GM23338 (cell line): Measurements from ENCODE around the gene EXOC3L4.

Source experiments
- EZH2 ChIP-seq: fragments of 200-600 bp; sonication (generic); IDR thresholded peaks from one replicate; pipeline ENCODE4 v1.8.0; 2017; ENCODE audit warnings: antibody characterized with exemption, mild to moderate bottlenecking, low read depth; ENCODE audit not compliant: unreplicated experiment
- JUNB ChIP-seq: IDR thresholded peaks from one replicate; pipeline ENCODE4 v1.6.1; 2016; ENCODE audit warnings: antibody characterized with exemption; ENCODE audit not compliant: unreplicated experiment
- TF ChIP-seq, protein P1 (sequence below), 2 experiments: fragments of 200-600 bp in 1 of 2; sonication (generic) in 1 of 2; conservative IDR thresholded peaks; 2 replicates each; pipeline versions ENCODE4 v1.5.1 to v1.6.1; 2016 to 2017; ENCODE audit warnings: antibody characterized with exemption in 2 of 2, low read depth in 2 of 2, mild to moderate bottlenecking in 2 of 2, moderate library complexity in 1 of 2

DNA sequence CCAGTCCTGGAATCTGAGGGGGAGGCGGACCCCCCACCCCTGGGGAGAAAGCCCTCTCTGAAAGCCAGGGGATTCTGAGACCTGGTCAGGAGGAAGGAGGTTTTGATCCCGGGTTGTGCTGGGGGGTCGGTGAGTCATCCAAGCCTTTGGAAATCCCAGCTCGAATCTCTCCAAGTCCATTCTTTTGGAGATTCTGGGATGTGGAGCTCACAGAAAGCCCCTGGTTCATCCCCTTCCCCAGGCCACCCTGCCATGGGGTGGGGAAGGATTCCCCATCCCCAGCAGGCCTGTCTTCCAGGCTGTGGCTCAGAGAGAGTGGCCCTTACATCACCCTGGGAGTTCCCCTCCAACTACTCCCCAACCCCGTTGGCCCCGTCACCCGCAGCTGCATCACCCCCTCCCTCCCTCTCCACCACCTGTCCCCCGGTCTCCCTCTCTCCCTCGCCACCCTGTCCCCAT is 14.3 kb downstream of the EXOC3L4 start:
- TF ChIP-seq JUNB, result no peak
- TF ChIP-seq, protein P1, sequence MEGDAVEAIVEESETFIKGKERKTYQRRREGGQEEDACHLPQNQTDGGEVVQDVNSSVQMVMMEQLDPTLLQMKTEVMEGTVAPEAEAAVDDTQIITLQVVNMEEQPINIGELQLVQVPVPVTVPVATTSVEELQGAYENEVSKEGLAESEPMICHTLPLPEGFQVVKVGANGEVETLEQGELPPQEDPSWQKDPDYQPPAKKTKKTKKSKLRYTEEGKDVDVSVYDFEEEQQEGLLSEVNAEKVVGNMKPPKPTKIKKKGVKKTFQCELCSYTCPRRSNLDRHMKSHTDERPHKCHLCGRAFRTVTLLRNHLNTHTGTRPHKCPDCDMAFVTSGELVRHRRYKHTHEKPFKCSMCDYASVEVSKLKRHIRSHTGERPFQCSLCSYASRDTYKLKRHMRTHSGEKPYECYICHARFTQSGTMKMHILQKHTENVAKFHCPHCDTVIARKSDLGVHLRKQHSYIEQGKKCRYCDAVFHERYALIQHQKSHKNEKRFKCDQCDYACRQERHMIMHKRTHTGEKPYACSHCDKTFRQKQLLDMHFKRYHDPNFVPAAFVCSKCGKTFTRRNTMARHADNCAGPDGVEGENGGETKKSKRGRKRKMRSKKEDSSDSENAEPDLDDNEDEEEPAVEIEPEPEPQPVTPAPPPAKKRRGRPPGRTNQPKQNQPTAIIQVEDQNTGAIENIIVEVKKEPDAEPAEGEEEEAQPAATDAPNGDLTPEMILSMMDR (conservative IDR thresholded peaks at IDR 0.05; ENCODE audit: low read depth in 2 of 2), result no peak
- TF ChIP-seq EZH2, result no peak
